Activated CD4-positive, alpha-beta memory T cell treated with anti-CD3 and anti-CD28 coated beads, Interleukin-2, amount 10 ng/mL, durations not matched to agents 7 days and 5 days (primary cell): Measurements from ENCODE around the gene EXOSC7. TPM values are rescaled to one million over a fixed set of nuclear protein-coding genes. Genes with fewer than 3 reads are reported as not detected.
A peak's percentile ranks its signal among the peaks of the same experiment; 100 is the strongest.
"Not testable (repeated sequence)": the region's sequence is repeated elsewhere in the genome, so short reads cannot be mapped to it uniquely, and the experiment has no call there.

Source experiments
- CTCF ChIA-PET: fragments of 350-600 bp; sonication (Branson Sonifier 250); formaldehyde crosslinking; loops from one replicate; lab custom pipeline; 2021; ENCODE audit warnings: antibody characterized with exemption, inconsistent platforms; lab: Charles Lee
- POLR2A ChIA-PET: fragments of 350-600 bp; sonication (Branson Sonifier 250); formaldehyde crosslinking; loops from one replicate; lab custom pipeline; 2021; ENCODE audit warnings: antibody characterized with exemption; lab: Charles Lee
- DNase-seq: peaks from one replicate; pipeline ENCODE4 v3.0.0-alpha.2; 2020
- H3K27ac Mint-ChIP-seq: one replicate; pipeline ENCODE4 v1.8.0; 2021; ENCODE audit warnings: mild to moderate bottlenecking, mixed read lengths
- H3K27me3 Mint-ChIP-seq: one replicate; pipeline ENCODE4 v1.8.0; 2021; ENCODE audit warnings: mixed read lengths
- H3K36me3 Mint-ChIP-seq: one replicate; pipeline ENCODE4 v1.8.0; 2021; ENCODE audit warnings: low read depth, mixed read lengths
- H3K4me1 Mint-ChIP-seq: one replicate; pipeline ENCODE4 v1.8.0; 2021; ENCODE audit warnings: mixed read lengths
- H3K4me3 Mint-ChIP-seq: one replicate; pipeline ENCODE4 v1.8.0; 2021; ENCODE audit warnings: mild to moderate bottlenecking, mixed read lengths
- H3K9me3 Mint-ChIP-seq: one replicate; pipeline ENCODE4 v1.8.0; 2021; ENCODE audit warnings: mixed read lengths
- total RNA-seq, 2 experiments: library from RNA; stranded (reverse); gene quantifications; one replicate each; pipeline ENCODE4 v1.2.3, GENCODE V29; 2021

EXOSC7 gene
- total RNA-seq = 10 to 100 TPM; 38.0 to 40.8 TPM

GRCh38 chr3:44976002-44976815 lies at the start of gene EXOSC7, which contains the start of gene ZDHHC3:
Gene EXOSC7, plus strand, starts transcription at chr3:44976244. Its CDS starts 34 bp downstream, at chr3:44976278.
Gene ZDHHC3, minus strand, starts transcription at chr3:44976174. Its CDS starts 16,738 bp downstream, at chr3:44959436.
- Mint-ChIP-seq H3K9me3 (no peaks in the 10 kb centered on the region), H3K4me1 (peaks cover 59% of the 10 kb centered on the region), H3K36me3 (peaks cover 36% of the 10 kb centered on the region), H3K27ac (peak within 1 kb of the TSS; percentile 83), H3K27me3 (no peaks in the 10 kb centered on the region), H3K4me3 (peak within 1 kb of the TSS; percentile 88)
- peak; percentile 89 for DNase-seq
- CTCF ChIA-PET = interaction anchor here (0.7 to 4.2 kb wide), 7 partner anchors 9 to 30 kb away, joined by 3 to 14 read pairs (median 3); no protein-coding TSS in a partner anchor
- POLR2A ChIA-PET = interaction anchor here (0.6 to 3.3 kb wide), 19 partner anchors 8 to 718 kb away, joined by 3 to 20 read pairs (median 4); partner anchors contain the start of genes KIAA1143, KIF15 and TCAIM

GRCh38 chr3:44926921-44927320 lies 49.1 kb upstream of the EXOSC7 start:
- Mint-ChIP-seq H3K4me3 (no peak overlapping the region), H3K36me3 (peaks cover 19% of the 10 kb centered on the region), H3K27me3 (no peaks in the 10 kb centered on the region), H3K9me3 (no peaks in the 10 kb centered on the region), H3K27ac (no peak overlapping the region), H3K4me1 (no peaks in the 10 kb centered on the region)
- no peak for DNase-seq
- POLR2A ChIA-PET = interaction anchor here (0.6 to 0.9 kb wide), 2 partner anchors 18 to 298 kb away, joined by 3 to 4 read pairs; no protein-coding TSS in a partner anchor
- CTCF ChIA-PET = no interaction called here

- Mint-ChIP-seq H3K4me3 (no peak overlapping the region), H3K9me3 (no peaks in the 10 kb centered on the region), H3K36me3 (peaks cover 23% of the 10 kb centered on the region), H3K27me3 (no peaks in the 10 kb centered on the region), H3K27ac (no peak overlapping the region), H3K4me1 (no peaks in the 10 kb centered on the region)
- no peak for DNase-seq
- ChIA-PET POLR2A (interaction anchor here (0.9 kb wide), 1 partner anchor 19 kb away, joined by 3 read pairs; no protein-coding TSS in a partner anchor), CTCF (no interaction called here)
These were observed 48.7 kb upstream of the EXOSC7 start for GRCh38 chr3:44927371-44927770.

- no peak overlapping the region for H3K27ac Mint-ChIP-seq
- no peak for DNase-seq
- H3K4me1 Mint-ChIP-seq = peaks cover 4% of the 10 kb centered on the region
- H3K9me3 Mint-ChIP-seq = no peaks in the 10 kb centered on the region
- ChIA-PET POLR2A (no interaction called here), CTCF (no interaction called here)
- H3K4me3 Mint-ChIP-seq = no peak overlapping the region
- H3K27me3 Mint-ChIP-seq = no peaks in the 10 kb centered on the region
- H3K36me3 Mint-ChIP-seq = peaks cover 41% of the 10 kb centered on the region
These were observed 46.3 kb upstream of the EXOSC7 start for GRCh38 chr3:44929782-44930181.

GRCh38 chr3:44930911-44931310 lies 45.1 kb upstream of the EXOSC7 start:
- ChIA-PET CTCF (no interaction called here), POLR2A (interaction anchor here (1.1 kb wide), 1 partner anchor 46 kb away, joined by 4 read pairs; the partner anchor contains the start of gene EXOSC7)
- Mint-ChIP-seq H3K27me3 (no peaks in the 10 kb centered on the region), H3K27ac (no peak overlapping the region), H3K9me3 (no peaks in the 10 kb centered on the region), H3K4me1 (peaks cover 5% of the 10 kb centered on the region), H3K36me3 (peaks cover 39% of the 10 kb centered on the region), H3K4me3 (no peak overlapping the region)
- DNase-seq = no peak

- no peak for DNase-seq
- Mint-ChIP-seq H3K27me3 (no peaks in the 10 kb centered on the region), H3K27ac (no peak overlapping the region), H3K36me3 (peaks cover 43% of the 10 kb centered on the region), H3K4me1 (peaks cover 10% of the 10 kb centered on the region), H3K4me3 (no peak overlapping the region), H3K9me3 (no peaks in the 10 kb centered on the region)
- ChIA-PET CTCF (no interaction called here), POLR2A (no interaction called here)
These were observed 44.3 kb upstream of the EXOSC7 start for GRCh38 chr3:44931791-44932190.

DNA sequence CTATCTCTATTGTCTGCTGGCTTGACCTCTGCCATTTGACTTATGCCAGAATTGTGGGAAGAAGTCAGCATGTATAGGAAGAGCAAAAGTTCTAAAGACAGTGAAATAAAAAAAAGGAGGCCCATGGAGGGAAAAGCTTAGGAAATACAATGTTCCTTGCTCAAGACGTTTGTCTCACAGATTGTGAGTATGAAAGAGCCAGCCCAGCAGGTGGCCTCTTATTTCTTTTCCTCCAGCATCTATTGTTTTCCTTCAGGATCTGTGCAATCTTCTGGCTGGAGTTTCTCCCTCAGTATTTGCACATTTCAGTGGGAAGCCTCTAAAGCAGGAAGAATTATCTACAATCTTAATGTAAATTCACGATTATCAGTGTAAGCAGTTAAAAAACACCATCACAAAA lies 43.8 kb upstream of the EXOSC7 start:
- Mint-ChIP-seq H3K36me3 (peaks cover 39% of the 10 kb centered on the region), H3K27me3 (no peaks in the 10 kb centered on the region), H3K27ac (no peak overlapping the region), H3K9me3 (no peaks in the 10 kb centered on the region), H3K4me1 (peaks cover 10% of the 10 kb centered on the region), H3K4me3 (no peak overlapping the region)
- DNase-seq = no peak
- CTCF ChIA-PET = no interaction called here
- POLR2A ChIA-PET = no interaction called here

DNA sequence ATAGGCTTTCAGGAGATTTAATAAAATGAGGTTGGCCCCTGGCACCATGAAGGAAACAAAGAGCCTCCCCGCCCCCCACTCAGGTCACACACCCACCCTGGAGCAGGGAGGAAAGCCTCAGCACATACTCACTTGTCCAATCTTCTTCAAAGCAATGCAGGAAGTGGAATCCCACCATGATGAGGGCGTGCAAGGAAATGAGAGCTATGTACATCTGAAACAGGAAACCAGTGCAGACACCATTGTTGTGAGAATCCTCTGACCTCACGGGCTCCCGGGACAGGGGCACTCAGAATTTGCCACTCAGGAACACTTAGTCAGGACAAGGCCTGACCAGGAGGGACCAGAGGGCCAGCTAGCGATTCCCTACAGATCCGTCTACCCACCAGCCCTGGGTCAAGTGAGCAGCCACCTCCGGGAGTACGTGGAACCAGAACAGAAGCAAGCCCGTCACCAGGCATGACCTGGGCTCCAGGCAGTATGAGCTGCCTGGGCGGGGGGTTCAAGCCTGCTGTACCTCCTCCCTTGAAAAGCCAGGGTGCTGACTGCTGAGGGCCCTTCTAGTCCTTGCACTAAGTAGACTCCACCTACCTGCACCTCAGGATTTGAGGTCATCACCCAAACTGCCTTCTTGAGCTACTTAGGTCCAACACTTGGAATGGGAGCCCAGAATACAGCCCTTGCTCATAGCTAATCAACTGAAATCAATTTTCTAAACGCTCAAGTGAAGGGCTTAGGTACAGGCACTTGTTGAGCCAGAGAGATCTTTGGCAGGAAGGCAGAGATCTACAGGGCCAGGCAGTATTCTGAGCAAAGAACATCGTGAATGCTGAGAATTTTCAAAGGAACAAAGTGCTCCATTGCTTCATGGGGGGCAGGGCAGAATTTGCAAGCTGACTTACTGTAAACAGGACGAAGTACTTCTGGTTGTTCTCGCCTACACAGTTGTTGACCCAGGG lies 42.8 kb upstream of the EXOSC7 start:
- Mint-ChIP-seq H3K27ac (no peak overlapping the region), H3K36me3 (peaks cover 42% of the 10 kb centered on the region), H3K4me1 (peaks cover 10% of the 10 kb centered on the region), H3K4me3 (no peak overlapping the region), H3K9me3 (no peaks in the 10 kb centered on the region), H3K27me3 (no peaks in the 10 kb centered on the region)
- ChIA-PET CTCF (no interaction called here), POLR2A (interaction anchor here (0.7 kb wide), 1 partner anchor 9 kb away, joined by 3 read pairs; no protein-coding TSS in a partner anchor)
- DNase-seq = no peak

GRCh38 chr3:44939581-44940036 lies 36.4 kb upstream of the EXOSC7 start:
- H3K4me1 Mint-ChIP-seq = peaks cover 6% of the 10 kb centered on the region
- no peak overlapping the region for H3K27ac Mint-ChIP-seq
- ChIA-PET POLR2A (no interaction called here), CTCF (no interaction called here)
- H3K9me3 Mint-ChIP-seq = no peaks in the 10 kb centered on the region
- H3K4me3 Mint-ChIP-seq = no peak overlapping the region
- H3K36me3 Mint-ChIP-seq = peaks cover 37% of the 10 kb centered on the region
- H3K27me3 Mint-ChIP-seq = no peaks in the 10 kb centered on the region
- no peak for DNase-seq

DNA sequence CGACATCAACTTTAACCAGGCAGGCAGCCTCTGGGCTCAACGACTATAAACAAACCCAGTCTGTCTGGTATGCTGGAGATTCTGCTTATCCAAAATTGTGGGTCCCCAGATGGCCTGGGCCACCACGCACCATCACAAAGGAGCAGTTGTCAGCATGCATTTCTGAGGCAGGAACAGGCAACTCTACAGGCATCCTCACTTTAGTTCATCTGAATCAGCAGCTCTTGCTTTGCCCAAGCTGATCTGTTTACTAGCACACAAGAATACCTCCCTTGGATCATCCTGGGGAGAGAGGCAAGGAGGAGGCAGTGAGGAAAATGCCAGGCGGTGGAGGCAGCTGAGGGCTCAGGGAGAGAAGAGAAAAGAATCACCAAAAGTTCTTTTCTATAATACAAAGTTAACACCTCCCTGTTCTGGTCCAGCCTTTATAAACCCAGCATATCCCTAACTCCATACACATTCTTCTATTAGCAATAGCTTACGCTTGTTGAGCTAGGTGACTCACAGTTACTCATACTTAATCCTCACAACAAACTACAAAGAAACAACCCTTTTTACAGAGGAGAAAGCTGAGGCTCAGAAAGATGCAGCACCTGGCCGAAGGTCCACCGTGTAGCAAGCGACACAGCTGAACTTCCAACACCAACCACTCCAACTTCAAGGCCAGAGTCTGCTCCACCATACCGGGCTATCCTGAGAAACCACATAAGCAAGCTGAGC lies 33.7 kb upstream of the EXOSC7 start:
- H3K4me1 Mint-ChIP-seq = no peaks in the 10 kb centered on the region
- peaks cover 37% of the 10 kb centered on the region for H3K36me3 Mint-ChIP-seq
- no peaks in the 10 kb centered on the region for H3K9me3 Mint-ChIP-seq
- ChIA-PET CTCF (no interaction called here), POLR2A (no interaction called here)
- H3K27me3 Mint-ChIP-seq = no peaks in the 10 kb centered on the region
- DNase-seq = no peak
- H3K4me3 Mint-ChIP-seq = no peak overlapping the region
- H3K27ac Mint-ChIP-seq = no peak overlapping the region

- H3K27me3 Mint-ChIP-seq = no peaks in the 10 kb centered on the region
- no peak for DNase-seq
- H3K4me3 Mint-ChIP-seq = no peak overlapping the region
- no peaks in the 10 kb centered on the region for H3K4me1 Mint-ChIP-seq
- POLR2A ChIA-PET = no interaction called here
- H3K9me3 Mint-ChIP-seq = no peaks in the 10 kb centered on the region
- peaks cover 14% of the 10 kb centered on the region for H3K36me3 Mint-ChIP-seq
- H3K27ac Mint-ChIP-seq = no peak overlapping the region
- CTCF ChIA-PET = no interaction called here
These were observed 27.8 kb upstream of the EXOSC7 start for GRCh38 chr3:44948239-44948638.

DNA sequence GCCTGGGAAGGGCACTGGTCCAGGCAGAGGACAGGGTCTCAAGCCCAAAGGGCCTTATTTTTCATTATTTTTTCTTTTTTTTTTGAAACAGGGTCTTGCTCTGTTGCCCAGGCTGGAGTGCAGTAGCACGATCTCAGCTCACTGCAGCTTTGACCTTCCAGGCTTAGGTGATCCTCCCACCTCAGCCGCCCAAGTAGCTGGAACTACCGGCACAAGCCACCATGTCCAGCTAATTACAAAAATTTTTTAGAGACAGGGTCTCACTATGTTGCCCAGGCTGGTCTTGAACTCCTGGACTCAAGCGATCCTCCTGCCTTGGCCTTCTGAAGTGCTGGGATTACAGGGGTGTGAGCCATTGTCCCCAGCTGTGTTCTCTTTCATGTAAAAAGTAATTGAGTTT lies 26.3 kb upstream of the EXOSC7 start:
- H3K27me3 Mint-ChIP-seq, H3K9me3 Mint-ChIP-seq, H3K27ac Mint-ChIP-seq, H3K4me1 Mint-ChIP-seq, H3K4me3 Mint-ChIP-seq, POLR2A ChIA-PET, DNase-seq: not testable (repeated sequence)
- CTCF ChIA-PET = interaction anchor here (1.1 kb wide), 1 partner anchor 36 kb away, joined by 3 read pairs; no protein-coding TSS in a partner anchor
- H3K36me3 Mint-ChIP-seq = peaks cover 16% of the 10 kb centered on the region
